CD14-positive monocyte (primary cell): ENCODE measurements around the gene ABCB8. TPM values are rescaled to one million over a fixed set of nuclear protein-coding genes. Genes with fewer than 3 reads are reported as not detected.

Source experiments
- DNase-seq, 3 donors: peaks; one replicate each; pipeline ENCODE4 v3.0.0-alpha.2; 2011 to 2022
- H2AFZ ChIP-seq: 2 replicates; pipeline ENCODE4 v1.6.0; 2012; ENCODE audit warnings: mild to moderate bottlenecking, low read depth, low read length, inconsistent platforms; ENCODE audit not compliant: insufficient read depth, poor library complexity, severe bottlenecking
- H3K27ac ChIP-seq, 2 donors: 1 replicate in 1 of 2; 2 replicates in 1 of 2; pipeline ENCODE4 v1.5.1; 2012 to 2013; ENCODE audit warnings: low read length in 2 of 2, control low read depth in 1 of 2, inconsistent platforms in 1 of 2, low read depth in 1 of 2, mild to moderate bottlenecking in 1 of 2
- H3K27me3 ChIP-seq, 2 donors: one replicate each; pipeline versions ENCODE4 v1.6.0 to v1.6.1; 2011 to 2013; ENCODE audit warnings: low read length in 2 of 2; ENCODE audit not compliant: control insufficient read depth in 2 of 2, insufficient read depth in 2 of 2
- H3K36me3 ChIP-seq, 2 donors: replicated peaks in 1 of 2; 1 replicate in 1 of 2; 2 replicates in 1 of 2; pipeline versions ENCODE4 v1.5.1 to v1.6.1; 2012 to 2013; ENCODE audit warnings: low read length in 2 of 2, control low read depth in 1 of 2, inconsistent platforms in 1 of 2, mild to moderate bottlenecking in 1 of 2; ENCODE audit not compliant: insufficient read depth in 2 of 2, control insufficient read depth in 1 of 2
- H3K4me1 ChIP-seq, 2 donors: 1 replicate in 1 of 2; 2 replicates in 1 of 2; pipeline versions ENCODE4 v1.5.1 to v1.6.1; 2012 to 2013; ENCODE audit warnings: low read length in 2 of 2, control low read depth in 1 of 2, inconsistent platforms in 1 of 2, mild to moderate bottlenecking in 1 of 2, moderate library complexity in 1 of 2; ENCODE audit not compliant: insufficient read depth in 2 of 2, control insufficient read depth in 1 of 2
- H3K4me2 ChIP-seq: replicated peaks from 2 replicates; pipeline ENCODE3; 2012; ENCODE audit warnings: low read length, moderate library complexity, mild to moderate bottlenecking; ENCODE audit not compliant: poor library complexity, severe bottlenecking; ENCODE audit errors: extremely low read depth
- H3K4me3 ChIP-seq, 3 experiments: fragments of 200-600 bp in 1 of 3; sonication (generic) in 1 of 3; replicated peaks in 1 of 3; 1 replicate in 2 of 3; 2 replicates in 1 of 3; pipeline ENCODE4 v1.5.1; 2011 to 2013; ENCODE audit warnings: low read length in 3 of 3, mild to moderate bottlenecking in 3 of 3, control low read depth in 2 of 3, low read depth in 2 of 3, inconsistent platforms in 1 of 3, moderate library complexity in 1 of 3
- H3K79me2 ChIP-seq: 2 replicates; pipeline ENCODE4 v1.6.0; 2012; ENCODE audit warnings: mild to moderate bottlenecking, control low read depth, inconsistent platforms, low read length, moderate library complexity; ENCODE audit not compliant: insufficient read depth
- H3K9ac ChIP-seq: 2 replicates; pipeline ENCODE4 v1.6.0; 2017; ENCODE audit warnings: low read length, mild to moderate bottlenecking; ENCODE audit not compliant: insufficient read depth, poor library complexity, severe bottlenecking
- H3K9me3 ChIP-seq, 2 donors: replicated peaks in 1 of 2; 1 replicate in 1 of 2; 2 replicates in 1 of 2; pipeline versions ENCODE4 v1.5.1 to v1.6.1; 2012 to 2013; ENCODE audit warnings: low read length in 2 of 2, control low read depth in 1 of 2; ENCODE audit not compliant: control insufficient read depth in 1 of 2, insufficient read depth in 1 of 2
- H4K20me1 ChIP-seq: 2 replicates; pipeline ENCODE4 v1.6.0; 2012; ENCODE audit warnings: mild to moderate bottlenecking, low read length, control low read depth, moderate library complexity; ENCODE audit not compliant: insufficient read depth
- H3K27ac Mint-ChIP-seq, 7 donors: one replicate each; pipeline ENCODE4 v1.8.0; 2020; ENCODE audit warnings: mild to moderate bottlenecking in 7 of 7, mixed read lengths in 7 of 7, moderate library complexity in 6 of 7, inconsistent platforms in 2 of 7
- H3K27me3 Mint-ChIP-seq, 3 donors: one replicate each; pipeline ENCODE4 v1.8.0; 2021 to 2022; ENCODE audit warnings: low read depth in 3 of 3, mild to moderate bottlenecking in 3 of 3, mixed read lengths in 3 of 3, moderate library complexity in 3 of 3, inconsistent platforms in 1 of 3
- H3K36me3 Mint-ChIP-seq, 2 donors: one replicate each; pipeline ENCODE4 v1.8.0; 2020; ENCODE audit warnings: mixed read lengths in 2 of 2, inconsistent platforms in 1 of 2, mild to moderate bottlenecking in 1 of 2
- H3K4me1 Mint-ChIP-seq: one replicate; pipeline ENCODE4 v1.8.0; 2020; ENCODE audit warnings: mild to moderate bottlenecking, mixed read lengths
- H3K4me3 Mint-ChIP-seq, 2 donors: one replicate each; pipeline ENCODE4 v1.8.0; 2020; ENCODE audit warnings: mild to moderate bottlenecking in 2 of 2, mixed read lengths in 2 of 2, moderate library complexity in 1 of 2
- H3K9me3 Mint-ChIP-seq, 7 donors: one replicate each; pipeline ENCODE4 v1.8.0; 2020 to 2022; ENCODE audit warnings: mixed read lengths in 7 of 7, mild to moderate bottlenecking in 6 of 7, moderate library complexity in 6 of 7, inconsistent platforms in 2 of 7
- CTCF ChIP-seq: fragments of 200-600 bp; IDR thresholded peaks from one replicate; pipeline ENCODE4 v1.8.0; 2022; ENCODE audit warnings: antibody characterized with exemption, mild to moderate bottlenecking
- WGBS: methylation state at CpG from one replicate; pipeline ENCODE4 v1.1.5; 2013; ENCODE audit warnings: missing lambda C conversion rate; ENCODE audit not compliant: insufficient coverage; 5-methylcytosine and 5-hydroxymethylcytosine counted together
- intact Hi-C, 2 donors: fragments of 100-400 bp; cut with micrococcal nuclease; formaldehyde crosslinking; loops; one replicate each; pipeline versions ENCODE4 v1.15.0 to v1.15.1; 2023
- polyA plus RNA-seq, 3 donors: library from polyadenylated mRNA; depleted of rRNA in 1 of 3; unstranded in 2 of 3; stranded (reverse) in 1 of 3; fragments of 300-500 nt in 2 of 3; fragments of >200 nt in 1 of 3; fragmentation: Illumina TruSeq in 2 of 3; gene quantifications; 1 replicate in 2 of 3; 2 replicates in 1 of 3; pipeline ENCODE4 v1.2.3, GENCODE V29; 2012 to 2021

The ABCB8 gene
- polyA plus RNA-seq, 3 donors, result 9.3 to 19.9 (median 9.5) TPM

GRCh38 chr7:151060416-151061212 is 32.4 kb downstream of the ABCB8 start:
- Mint-ChIP-seq H3K4me1 (peaks cover 36% of the 10 kb centered on the region), H3K36me3 (peaks cover 21 to 33% of the 10 kb centered on the region in 2 donors), H3K27ac (peak overlapping the region in 3 of 7 donors; percentile 16 to 86 (median 42)), H3K27me3 (peaks cover 0 to 1% (median 0%) of the 10 kb centered on the region in 3 donors), H3K4me3 (peak overlapping the region; percentile 84 to 98), H3K9me3 (no peaks in the 10 kb centered on the region)
- Histone ChIP-seq H3K27ac (peak overlapping the region in 1 of 2 donors; percentile 12), H3K36me3 (peaks cover 24 to 37% of the 10 kb centered on the region in 2 donors), H3K9ac (peak overlapping the region; percentile 72), H2AFZ (peak overlapping the region; percentile 87), H3K79me2 (peaks cover 38% of the 10 kb centered on the region), H3K4me2 (peak overlapping the region; percentile 98), H4K20me1 (peaks cover 60% of the 10 kb centered on the region), H3K9me3 (no peaks in the 10 kb centered on the region), H3K4me1 (peaks cover 35 to 43% of the 10 kb centered on the region in 2 donors), H3K27me3 (no peaks in the 10 kb centered on the region), H3K4me3 (peak overlapping the region; percentile 66 to 97 (median 94))
- DNase-seq, result no peak
- intact Hi-C loops, result no loop called here
- no peak for TF ChIP-seq CTCF
- 4% methylated on average over 5 of the region's 21 CpGs for WGBS

- Mint-ChIP-seq H3K27ac (peak overlapping the region in 3 of 7 donors; percentile 61 to 78 (median 72)), H3K27me3 (peaks cover 0 to 1% (median 0%) of the 10 kb centered on the region in 3 donors), H3K4me3 (peak overlapping the region in 1 of 2 donors; percentile 27), H3K4me1 (peaks cover 35% of the 10 kb centered on the region), H3K9me3 (no peaks in the 10 kb centered on the region), H3K36me3 (peaks cover 22 to 38% of the 10 kb centered on the region in 2 donors)
- no peak overlapping the region for H3K4me2 ChIP-seq
- no peak for DNase-seq
- TF ChIP-seq CTCF, result no peak
- no peak overlapping the region for H2AFZ ChIP-seq
- H3K79me2 ChIP-seq, result peaks cover 38% of the 10 kb centered on the region
- 91% methylated on average over 32 of the region's 33 CpGs for WGBS
- peaks cover 32 to 45% of the 10 kb centered on the region in 2 donors for H3K36me3 ChIP-seq
- H4K20me1 ChIP-seq, result peaks cover 68% of the 10 kb centered on the region
- H3K27me3 ChIP-seq, result no peaks in the 10 kb centered on the region
- no peaks in the 10 kb centered on the region for H3K9me3 ChIP-seq
- intact Hi-C loops, result no loop called here
- peaks cover 35 to 42% of the 10 kb centered on the region in 2 donors for H3K4me1 ChIP-seq
- no peak overlapping the region for H3K27ac ChIP-seq
- no peak overlapping the region for H3K9ac ChIP-seq
- no peak overlapping the region for H3K4me3 ChIP-seq
These were observed 33.2 kb downstream of the ABCB8 start for GRCh38 chr7:151061213-151062110.
